ENCODE measurements around the gene PDE10A.

- TF ChIP-seq POLR2AphosphoS5 (IDR thresholded peaks at IDR 0.05; ENCODE audit: borderline replicate concordance, low read depth, low read length) (no peak), EZH2 (IDR thresholded peaks at IDR 0.05) (no peak)
Measured at GRCh38 chr6:165559632-165560031, 103.4 kb downstream of the PDE10A start.

Measured in SK-N-MC (cell line).